ENCODE results near the gene PRSS33.

GRCh38 chr16:2811703-2812471, 24.5 kb upstream of the PRSS33 start:
- TF ChIP-seq SMC3 (IDR thresholded peaks at IDR 0.05) (no peak), CTCF (IDR thresholded peaks at IDR 0.05) (no peak), POLR2A (IDR thresholded peaks at IDR 0.05; ENCODE audit: low read length) (no peak), ELK1 (IDR thresholded peaks at IDR 0.05; ENCODE audit: low read depth, low read length) (no peak)
